ENCODE data around the gene RET.

Gene RET

GRCh38 chr10:43074827-43075611 lies 1.9 kb upstream of the RET start:
- Histone ChIP-seq H3K9me3 (ENCODE audit: control insufficient read depth in 1 of 2, low read length in 2 of 2) (no peaks in the 10 kb centered on the region), H3K4me3 (ENCODE audit: low read depth in 1 of 2, low read length in 2 of 2) (no peak overlapping the region), H3K36me3 (ENCODE audit: control insufficient read depth in 1 of 2, insufficient read depth in 2 of 2, low read length in 2 of 2) (no peaks in the 10 kb centered on the region), H3K27me3 (ENCODE audit: low read depth, low read length) (peaks cover 23% of the 10 kb centered on the region), H3K4me1 (ENCODE audit: control insufficient read depth in 1 of 2, insufficient read depth in 2 of 2, low read length in 2 of 2) (peaks cover 0 to 9% of the 10 kb centered on the region in 2 donors), H3K27ac (ENCODE audit: low read length) (no peak overlapping the region)

GRCh38 chr10:43075612-43076003 lies 1.3 kb upstream of the RET start:
- Histone ChIP-seq H3K9me3 (ENCODE audit: control insufficient read depth in 1 of 2, low read length in 2 of 2) (no peaks in the 10 kb centered on the region), H3K27me3 (ENCODE audit: low read depth, low read length) (peaks cover 23% of the 10 kb centered on the region)

GRCh38 chr10:43076311-43076875 lies 476 bp upstream of the RET start:
- peaks cover 23% of the 10 kb centered on the region for H3K27me3 ChIP-seq (ENCODE audit: low read depth, low read length)
- peak overlapping the region in 1 of 2 donors; percentile 66 for H3K4me3 ChIP-seq (ENCODE audit: low read depth in 1 of 2, low read length in 2 of 2)
- no peak overlapping the region for H3K27ac ChIP-seq (ENCODE audit: low read length)
- no peaks in the 10 kb centered on the region for H3K36me3 ChIP-seq (ENCODE audit: control insufficient read depth in 1 of 2, insufficient read depth in 2 of 2, low read length in 2 of 2)
- no peaks in the 10 kb centered on the region for H3K9me3 ChIP-seq (ENCODE audit: control insufficient read depth in 1 of 2, low read length in 2 of 2)
- H3K4me1 ChIP-seq (ENCODE audit: control insufficient read depth in 1 of 2, insufficient read depth in 2 of 2, low read length in 2 of 2), result peaks cover 0 to 9% of the 10 kb centered on the region in 2 donors

More at GRCh38 chr10:43075612-43076003, 1.3 kb upstream of the RET start:
- H3K27ac ChIP-seq (ENCODE audit: low read length), result no peak overlapping the region
- H3K4me3 ChIP-seq (ENCODE audit: low read depth in 1 of 2, low read length in 2 of 2), result no peak overlapping the region
- H3K36me3 ChIP-seq (ENCODE audit: control insufficient read depth in 1 of 2, insufficient read depth in 2 of 2, low read length in 2 of 2), result no peaks in the 10 kb centered on the region
- H3K4me1 ChIP-seq (ENCODE audit: control insufficient read depth in 1 of 2, insufficient read depth in 2 of 2, low read length in 2 of 2), result peaks cover 0 to 9% of the 10 kb centered on the region in 2 donors

- H3K27ac ChIP-seq (ENCODE audit: low read length), result no peak overlapping the region
- H3K4me3 ChIP-seq (ENCODE audit: low read depth in 1 of 2, low read length in 2 of 2), result peak overlapping the region in 1 of 2 donors; percentile 66
- peaks cover 0 to 9% of the 10 kb centered on the region in 2 donors for H3K4me1 ChIP-seq (ENCODE audit: control insufficient read depth in 1 of 2, insufficient read depth in 2 of 2, low read length in 2 of 2)
- no peaks in the 10 kb centered on the region for H3K9me3 ChIP-seq (ENCODE audit: control insufficient read depth in 1 of 2, low read length in 2 of 2)
- H3K27me3 ChIP-seq (ENCODE audit: low read depth, low read length), result peaks cover 23% of the 10 kb centered on the region
- no peaks in the 10 kb centered on the region for H3K36me3 ChIP-seq (ENCODE audit: control insufficient read depth in 1 of 2, insufficient read depth in 2 of 2, low read length in 2 of 2)
Observed at GRCh38 chr10:43077421-43078171, 727 bp downstream of the RET start.

GRCh38 chr10:43078175-43078985 lies 1.5 kb downstream of the RET start:
- Histone ChIP-seq H3K27ac (ENCODE audit: low read length) (no peak overlapping the region), H3K4me1 (ENCODE audit: control insufficient read depth in 1 of 2, insufficient read depth in 2 of 2, low read length in 2 of 2) (peaks cover 0 to 9% of the 10 kb centered on the region in 2 donors), H3K36me3 (ENCODE audit: control insufficient read depth in 1 of 2, insufficient read depth in 2 of 2, low read length in 2 of 2) (no peaks in the 10 kb centered on the region), H3K27me3 (ENCODE audit: low read depth, low read length) (peaks cover 23% of the 10 kb centered on the region), H3K4me3 (ENCODE audit: low read depth in 1 of 2, low read length in 2 of 2) (peak overlapping the region in 1 of 2 donors; percentile 66), H3K9me3 (ENCODE audit: control insufficient read depth in 1 of 2, low read length in 2 of 2) (no peaks in the 10 kb centered on the region)

GRCh38 chr10:43078986-43079273 lies 2.1 kb downstream of the RET start:
- Histone ChIP-seq H3K4me1 (ENCODE audit: control insufficient read depth in 1 of 2, insufficient read depth in 2 of 2, low read length in 2 of 2) (peaks cover 0 to 9% of the 10 kb centered on the region in 2 donors), H3K36me3 (ENCODE audit: control insufficient read depth in 1 of 2, insufficient read depth in 2 of 2, low read length in 2 of 2) (no peaks in the 10 kb centered on the region), H3K27me3 (ENCODE audit: low read depth, low read length) (peaks cover 23% of the 10 kb centered on the region), H3K27ac (ENCODE audit: low read length) (no peak overlapping the region), H3K4me3 (ENCODE audit: low read depth in 1 of 2, low read length in 2 of 2) (no peak overlapping the region), H3K9me3 (ENCODE audit: control insufficient read depth in 1 of 2, low read length in 2 of 2) (no peaks in the 10 kb centered on the region)

- H3K4me3 ChIP-seq (ENCODE audit: low read depth in 1 of 2, low read length in 2 of 2), result no peak overlapping the region
- H3K9me3 ChIP-seq (ENCODE audit: control insufficient read depth in 1 of 2, low read length in 2 of 2), result no peaks in the 10 kb centered on the region
- no peak overlapping the region for H3K27ac ChIP-seq (ENCODE audit: low read length)
- peaks cover 23% of the 10 kb centered on the region for H3K27me3 ChIP-seq (ENCODE audit: low read depth, low read length)
- peaks cover 0 to 9% of the 10 kb centered on the region in 2 donors for H3K4me1 ChIP-seq (ENCODE audit: control insufficient read depth in 1 of 2, insufficient read depth in 2 of 2, low read length in 2 of 2)
- no peaks in the 10 kb centered on the region for H3K36me3 ChIP-seq (ENCODE audit: control insufficient read depth in 1 of 2, insufficient read depth in 2 of 2, low read length in 2 of 2)
Observed at GRCh38 chr10:43079856-43080255, 3.0 kb downstream of the RET start.

GRCh38 chr10:43082087-43082486 lies 5.2 kb downstream of the RET start:
- H3K4me3 ChIP-seq (ENCODE audit: low read depth in 1 of 2, low read length in 2 of 2), result no peak overlapping the region
- H3K27ac ChIP-seq (ENCODE audit: low read length), result no peak overlapping the region
- H3K36me3 ChIP-seq (ENCODE audit: control insufficient read depth in 1 of 2, insufficient read depth in 2 of 2, low read length in 2 of 2), result no peaks in the 10 kb centered on the region
- peaks cover 16% of the 10 kb centered on the region for H3K27me3 ChIP-seq (ENCODE audit: low read depth, low read length)
- no peaks in the 10 kb centered on the region for H3K9me3 ChIP-seq (ENCODE audit: control insufficient read depth in 1 of 2, low read length in 2 of 2)
- H3K4me1 ChIP-seq (ENCODE audit: control insufficient read depth in 1 of 2, insufficient read depth in 2 of 2, low read length in 2 of 2), result peaks cover 0 to 8% of the 10 kb centered on the region in 2 donors

GRCh38 chr10:43082746-43083145 lies 5.9 kb downstream of the RET start:
- Histone ChIP-seq H3K36me3 (ENCODE audit: control insufficient read depth in 1 of 2, insufficient read depth in 2 of 2, low read length in 2 of 2) (no peaks in the 10 kb centered on the region), H3K27me3 (ENCODE audit: low read depth, low read length) (peaks cover 13% of the 10 kb centered on the region), H3K4me1 (ENCODE audit: control insufficient read depth in 1 of 2, insufficient read depth in 2 of 2, low read length in 2 of 2) (peaks cover 0 to 4% of the 10 kb centered on the region in 2 donors), H3K4me3 (ENCODE audit: low read depth in 1 of 2, low read length in 2 of 2) (no peak overlapping the region), H3K9me3 (ENCODE audit: control insufficient read depth in 1 of 2, low read length in 2 of 2) (no peaks in the 10 kb centered on the region), H3K27ac (ENCODE audit: low read length) (no peak overlapping the region)

- Histone ChIP-seq H3K36me3 (ENCODE audit: control insufficient read depth in 1 of 2, insufficient read depth in 2 of 2, low read length in 2 of 2) (no peaks in the 10 kb centered on the region), H3K27ac (ENCODE audit: low read length) (no peak overlapping the region), H3K4me1 (ENCODE audit: control insufficient read depth in 1 of 2, insufficient read depth in 2 of 2, low read length in 2 of 2) (no peaks in the 10 kb centered on the region), H3K9me3 (ENCODE audit: control insufficient read depth in 1 of 2, low read length in 2 of 2) (no peaks in the 10 kb centered on the region), H3K27me3 (ENCODE audit: low read depth, low read length) (peaks cover 5% of the 10 kb centered on the region), H3K4me3 (ENCODE audit: low read depth in 1 of 2, low read length in 2 of 2) (no peak overlapping the region)
Observed at GRCh38 chr10:43083764-43084163, 6.9 kb downstream of the RET start.

- no peaks in the 10 kb centered on the region for H3K4me1 ChIP-seq (ENCODE audit: control insufficient read depth in 1 of 2, insufficient read depth in 2 of 2, low read length in 2 of 2)
- H3K9me3 ChIP-seq (ENCODE audit: control insufficient read depth in 1 of 2, low read length in 2 of 2), result no peaks in the 10 kb centered on the region
- no peaks in the 10 kb centered on the region for H3K27me3 ChIP-seq (ENCODE audit: low read depth, low read length)
- no peak overlapping the region for H3K4me3 ChIP-seq (ENCODE audit: low read depth in 1 of 2, low read length in 2 of 2)
- no peak overlapping the region for H3K27ac ChIP-seq (ENCODE audit: low read length)
- no peaks in the 10 kb centered on the region for H3K36me3 ChIP-seq (ENCODE audit: control insufficient read depth in 1 of 2, insufficient read depth in 2 of 2, low read length in 2 of 2)
Observed at GRCh38 chr10:43084812-43085211, 7.9 kb downstream of the RET start.
